ACC112 (cell line): ENCODE measurements around the gene GAS7.

Experiments used
- H2AFZ ChIP-seq: fragments of 200-600 bp; sonication (generic); one replicate; pipeline ENCODE4 v1.6.0; 2017; ENCODE audit warnings: antibody characterized with exemption, low read length; ENCODE audit not compliant: unreplicated experiment
- H3K27ac ChIP-seq: fragments of 200-600 bp; sonication (generic); 2 replicates; pipeline ENCODE4 v1.5.1; 2014; ENCODE audit warnings: low read depth, mild to moderate bottlenecking, antibody characterized with exemption, low read length, moderate library complexity
- H3K27me3 ChIP-seq: fragments of 200-600 bp; sonication (generic); 2 replicates; pipeline ENCODE4 v1.6.1; 2014; ENCODE audit warnings: mild to moderate bottlenecking, antibody characterized with exemption, low read length, moderate library complexity, mixed read lengths; ENCODE audit not compliant: insufficient read depth
- H3K36me3 ChIP-seq: fragments of 200-600 bp; sonication (generic); 2 replicates; pipeline ENCODE4 v1.6.1; 2016; ENCODE audit warnings: mild to moderate bottlenecking, antibody characterized with exemption, low read length, moderate library complexity, mixed read lengths; ENCODE audit not compliant: insufficient read depth
- H3K4me1 ChIP-seq: fragments of 200-600 bp; sonication (generic); one replicate; pipeline ENCODE4 v1.6.1; 2016; ENCODE audit warnings: low read length, mixed read lengths; ENCODE audit not compliant: insufficient read depth, unreplicated experiment, control insufficient read depth
- H3K4me3 ChIP-seq: fragments of 200-600 bp; sonication (generic); 2 replicates; pipeline ENCODE4 v1.5.1; 2014; ENCODE audit warnings: mild to moderate bottlenecking, low read depth, low read length
- H3K79me2 ChIP-seq: fragments of 200-600 bp; sonication (generic); one replicate; pipeline ENCODE4 v1.6.0; 2016; ENCODE audit warnings: low read length; ENCODE audit not compliant: control insufficient read depth, unreplicated experiment, insufficient read depth

Gene GAS7

GRCh38 chr17:9862220-9862619 is 336.2 kb downstream of the GAS7 start:
- Histone ChIP-seq H3K4me1 (no peaks in the 10 kb centered on the region), H3K36me3 (no peaks in the 10 kb centered on the region), H3K4me3 (no peak overlapping the region), H3K79me2 (no peaks in the 10 kb centered on the region), H3K27me3 (no peaks in the 10 kb centered on the region), H3K27ac (no peak overlapping the region), H2AFZ (no peak overlapping the region)

DNA sequence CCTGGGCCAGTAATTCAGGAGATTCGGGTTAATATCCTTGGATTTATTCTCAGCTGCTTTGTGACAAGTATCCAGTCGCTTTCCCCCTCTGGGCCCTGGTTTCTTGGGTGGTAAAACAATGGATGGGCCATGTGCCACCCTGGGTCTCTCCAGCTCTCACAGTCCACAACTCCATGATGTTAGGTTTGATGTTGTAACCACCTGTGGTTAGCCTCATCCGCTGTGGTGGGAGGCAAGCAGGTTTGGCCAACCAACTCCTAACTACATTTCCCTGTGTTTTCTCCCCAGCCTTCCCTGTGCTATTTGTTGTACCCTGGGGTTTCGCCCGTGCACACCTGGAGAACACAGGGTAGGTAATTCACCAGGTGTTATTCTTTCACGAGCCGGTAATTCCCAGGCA is 337.6 kb downstream of the GAS7 start:
- Histone ChIP-seq H2AFZ (no peak overlapping the region), H3K79me2 (no peaks in the 10 kb centered on the region), H3K4me3 (no peak overlapping the region), H3K4me1 (no peaks in the 10 kb centered on the region), H3K36me3 (no peaks in the 10 kb centered on the region), H3K27ac (no peak overlapping the region), H3K27me3 (no peaks in the 10 kb centered on the region)
